Measurements from ENCODE around the gene SAT2. TPM values are rescaled to one million over a fixed set of nuclear protein-coding genes. Genes with fewer than 3 reads are reported as not detected.

The SAT2 gene
- total RNA-seq, 1 experiment from 2014 or later, result 54.9 TPM

- H3K36me3 ChIP-seq (ENCODE audit: control insufficient read depth in 1 of 2, insufficient read depth in 2 of 2, low read length in 2 of 2), result no peaks in the 10 kb centered on the region
- DNase-seq (ENCODE audit: low read depth, low spot score), result no peak
- H3K9me3 ChIP-seq (ENCODE audit: control insufficient read depth in 1 of 2, insufficient read depth in 1 of 2, low read depth in 1 of 2, low read length in 2 of 2), result no peaks in the 10 kb centered on the region
- ChIA-PET CTCF (no interaction called here), RAD21 (ENCODE audit: low non-redundant PET in 1 of 2, low total read pairs in 2 of 2, uncharacterized antibody in 2 of 2, unreplicated experiment in 2 of 2) (no interaction called here), POLR2A (interaction anchor here (0.5 kb wide), 1 partner anchor 251 kb away, joined by 3 read pairs; the partner anchor contains the start of gene TMEM256)
- no peaks in the 10 kb centered on the region for H3K79me2 ChIP-seq (ENCODE audit: insufficient read depth, low read length)
- TF ChIP-seq REST (IDR thresholded peaks at IDR 0.05; ENCODE audit: low read depth), result no peak
- TF ChIP-seq RAD21 (IDR thresholded peaks at IDR 0.05; ENCODE audit: low read depth), result no peak
- TF ChIP-seq CTCF (IDR thresholded peaks at IDR 0.05 in 2 of 3, conservative IDR thresholded peaks at IDR 0.05 in 1 of 3; ENCODE audit: borderline replicate concordance in 1 of 3, insufficient read depth in 1 of 3, low read depth in 2 of 3, low read length in 2 of 3), result no peak
- no peak for TF ChIP-seq ELF1 (IDR thresholded peaks at IDR 0.05; ENCODE audit: borderline replicate concordance, low read depth)
- no peak for TF ChIP-seq EZH2phosphoT487 (IDR thresholded peaks at IDR 0.05; ENCODE audit: borderline replicate concordance)
- TF ChIP-seq EZH2 (IDR thresholded peaks at IDR 0.05), result no peak
- TF ChIP-seq SRF (IDR thresholded peaks at IDR 0.05; ENCODE audit: low read depth), result no peak
- TF ChIP-seq CBX3 (IDR thresholded peaks at IDR 0.05; ENCODE audit: low read depth), result no peak
- TF ChIP-seq POLR2AphosphoS5 (IDR thresholded peaks at IDR 0.05; ENCODE audit: low read depth, low read length), result no peak
- TF ChIP-seq CEBPB (IDR thresholded peaks at IDR 0.05; ENCODE audit: low read depth), result no peak
- no peak overlapping the region for H3K4me3 ChIP-seq (replicated peaks in 1 of 2; ENCODE audit: low read depth in 1 of 2, low read length in 2 of 2)
- H3K9me2 ChIP-seq (ENCODE audit: insufficient read depth), result no peaks in the 10 kb centered on the region
- no peaks in the 10 kb centered on the region for H4K20me1 ChIP-seq (ENCODE audit: insufficient read depth)
- no peak overlapping the region for H3K27ac ChIP-seq (ENCODE audit: low read depth, low read length)
- ATAC-seq, result no peak
- no peak overlapping the region for H3K9ac ChIP-seq (ENCODE audit: low read length)
- no peak overlapping the region for H3K4me2 ChIP-seq (ENCODE audit: low read length)
- no TSS peak for BruUV-seq (replicated peaks)
- intact Hi-C loops (cut with micrococcal nuclease), result no loop called here
- no peaks in the 10 kb centered on the region; the same call in 1 of the 2 replicates for H3K27me3 ChIP-seq (ENCODE audit: insufficient read depth, low read length)
- no peak overlapping the region for H2AFZ ChIP-seq (ENCODE audit: low read depth, low read length, poor library complexity, severe bottlenecking)
- H3K4me1 ChIP-seq (ENCODE audit: control insufficient read depth in 1 of 2, insufficient read depth in 2 of 2, low read length in 2 of 2), result peaks cover 7% of the 10 kb centered on the region in 2 experiments; a peak in 3 of 4 replicates
These were observed 27.4 kb upstream of the SAT2 start for GRCh38 chr17:7654832-7655540.

All from HCT116 (cell line).